Lower leg skin (tissue), 3 donors: ENCODE data around the gene PI16.

Source experiments
- POLR2A ChIP-seq, 2 donors: fragments of 450-650 bp; IDR thresholded peaks; one replicate each; pipeline ENCODE4 v1.6.1; 2016 to 2017; ENCODE audit warnings: antibody characterized with exemption in 2 of 2, mild to moderate bottlenecking in 1 of 2, moderate library complexity in 1 of 2
- TF ChIP-seq, protein P1 (sequence below), 3 donors: fragments of 450-650 bp; IDR thresholded peaks; one replicate each; pipeline ENCODE4 v1.5.1; 2016; ENCODE audit warnings: antibody characterized with exemption in 3 of 3, mild to moderate bottlenecking in 3 of 3, moderate library complexity in 2 of 3

GRCh38 chr6:36907781-36908180 lies 46.8 kb upstream of the PI16 start:
- TF ChIP-seq POLR2A (IDR thresholded peaks at IDR 0.05) = no peak
- TF ChIP-seq, protein P1, sequence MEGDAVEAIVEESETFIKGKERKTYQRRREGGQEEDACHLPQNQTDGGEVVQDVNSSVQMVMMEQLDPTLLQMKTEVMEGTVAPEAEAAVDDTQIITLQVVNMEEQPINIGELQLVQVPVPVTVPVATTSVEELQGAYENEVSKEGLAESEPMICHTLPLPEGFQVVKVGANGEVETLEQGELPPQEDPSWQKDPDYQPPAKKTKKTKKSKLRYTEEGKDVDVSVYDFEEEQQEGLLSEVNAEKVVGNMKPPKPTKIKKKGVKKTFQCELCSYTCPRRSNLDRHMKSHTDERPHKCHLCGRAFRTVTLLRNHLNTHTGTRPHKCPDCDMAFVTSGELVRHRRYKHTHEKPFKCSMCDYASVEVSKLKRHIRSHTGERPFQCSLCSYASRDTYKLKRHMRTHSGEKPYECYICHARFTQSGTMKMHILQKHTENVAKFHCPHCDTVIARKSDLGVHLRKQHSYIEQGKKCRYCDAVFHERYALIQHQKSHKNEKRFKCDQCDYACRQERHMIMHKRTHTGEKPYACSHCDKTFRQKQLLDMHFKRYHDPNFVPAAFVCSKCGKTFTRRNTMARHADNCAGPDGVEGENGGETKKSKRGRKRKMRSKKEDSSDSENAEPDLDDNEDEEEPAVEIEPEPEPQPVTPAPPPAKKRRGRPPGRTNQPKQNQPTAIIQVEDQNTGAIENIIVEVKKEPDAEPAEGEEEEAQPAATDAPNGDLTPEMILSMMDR (IDR thresholded peaks at IDR 0.05) = no peak
